Fibroblast of lung (primary cell): ENCODE results near the gene SH3TC2. TPM values are rescaled to one million over a fixed set of nuclear protein-coding genes. Genes with fewer than 3 reads are reported as not detected.

Experiments used
- DNase-seq, 2 donors: peaks; one replicate each; pipeline versions ENCODE4 v3.0.0 to v3.0.0-alpha.2; 2010; ENCODE audit warnings: low read depth in 2 of 2
- H2AFZ ChIP-seq: 2 replicates; pipeline ENCODE4 v1.5.1; 2012; ENCODE audit warnings: low read length, control low read depth, inconsistent platforms
- H3K27ac ChIP-seq: 2 replicates; pipeline ENCODE4 v1.5.1; 2011; ENCODE audit warnings: low read length, control low read depth; ENCODE audit not compliant: insufficient read depth
- H3K27me3 ChIP-seq: 2 replicates; pipeline ENCODE4 v1.5.1; 2011; ENCODE audit warnings: mild to moderate bottlenecking, low read length; ENCODE audit not compliant: control insufficient read depth, insufficient read depth
- H3K36me3 ChIP-seq: 2 replicates; pipeline ENCODE4 v1.5.1; 2011; ENCODE audit warnings: low read length; ENCODE audit not compliant: control insufficient read depth, insufficient read depth
- H3K4me1 ChIP-seq: 2 replicates; pipeline ENCODE4 v1.5.1; 2011; ENCODE audit warnings: low read length; ENCODE audit not compliant: control insufficient read depth, insufficient read depth; ENCODE audit errors: extremely low read depth
- H3K4me2 ChIP-seq: 2 replicates; pipeline ENCODE4 v1.5.1; 2011; ENCODE audit warnings: low read length, control low read depth; ENCODE audit not compliant: insufficient read depth; ENCODE audit errors: extremely low read depth
- H3K4me3 ChIP-seq, 4 experiments: fragments of 200-600 bp in 1 of 4; sonication (generic) in 1 of 4; replicated peaks in 1 of 4; 2 replicates each; pipeline ENCODE4 v1.5.1; 2011 to 2016; ENCODE audit warnings: low read length in 4 of 4, low read depth in 3 of 4, mild to moderate bottlenecking in 3 of 4, control low read depth in 2 of 4, inconsistent platforms in 1 of 4, mixed read lengths in 1 of 4; ENCODE audit not compliant: insufficient read depth in 1 of 4; ENCODE audit errors: control extremely low read depth in 1 of 4
- H3K79me2 ChIP-seq: 2 replicates; pipeline ENCODE4 v1.5.1; 2012; ENCODE audit warnings: mild to moderate bottlenecking, low read length, inconsistent platforms; ENCODE audit not compliant: control insufficient read depth, insufficient read depth
- H3K9ac ChIP-seq: 2 replicates; pipeline ENCODE4 v1.5.1; 2011; ENCODE audit warnings: mild to moderate bottlenecking, low read length, control low read depth; ENCODE audit not compliant: insufficient read depth
- H3K9me3 ChIP-seq: 2 replicates; pipeline ENCODE4 v1.5.1; 2012; ENCODE audit warnings: low read depth, low read length; ENCODE audit not compliant: control insufficient read depth, insufficient read depth
- H4K20me1 ChIP-seq: 2 replicates; pipeline ENCODE4 v1.5.1; 2011; ENCODE audit warnings: low read length; ENCODE audit not compliant: control insufficient read depth, insufficient read depth; ENCODE audit errors: extremely low read depth
- EZH2 ChIP-seq: IDR thresholded peaks from 2 replicates; pipeline ENCODE4 v1.5.1; 2012; ENCODE audit warnings: low read length, control low read depth, mild to moderate bottlenecking; ENCODE audit errors: missing control alignments
- polyA plus RNA-seq, 2 donors: library from polyadenylated mRNA; depleted of rRNA in 1 of 2; stranded (reverse) in 1 of 2; unstranded in 1 of 2; fragments of >200 nt; gene quantifications; 2 replicates each; pipeline ENCODE4 v1.2.1, GENCODE V29; 2011 to 2012; ENCODE audit warnings: missing spikeins in 1 of 2
- total RNA-seq: library from RNA; depleted of rRNA; stranded (reverse); fragments of >200 nt; gene quantifications from 2 replicates; pipeline ENCODE4 v1.2.1, GENCODE V29; 2014
- TF ChIP-seq, protein P1 (sequence below), 2 donors: IDR thresholded peaks in 1 of 2; conservative IDR thresholded peaks in 1 of 2; 1 replicate in 1 of 2; 2 replicates in 1 of 2; pipeline ENCODE4 v1.5.1; 2011 to 2012; ENCODE audit warnings: low read length in 2 of 2, control low read depth in 1 of 2, inconsistent platforms in 1 of 2, low read depth in 1 of 2, mild to moderate bottlenecking in 1 of 2

SH3TC2 gene
- total and polyA plus RNA-seq, 2 donors (not counting 1 experiment from before 2014, with no cell fraction given): 0.83 to 3.2 TPM

- no peaks in the 10 kb centered on the region for H3K4me1 ChIP-seq
- TF ChIP-seq, protein P1, sequence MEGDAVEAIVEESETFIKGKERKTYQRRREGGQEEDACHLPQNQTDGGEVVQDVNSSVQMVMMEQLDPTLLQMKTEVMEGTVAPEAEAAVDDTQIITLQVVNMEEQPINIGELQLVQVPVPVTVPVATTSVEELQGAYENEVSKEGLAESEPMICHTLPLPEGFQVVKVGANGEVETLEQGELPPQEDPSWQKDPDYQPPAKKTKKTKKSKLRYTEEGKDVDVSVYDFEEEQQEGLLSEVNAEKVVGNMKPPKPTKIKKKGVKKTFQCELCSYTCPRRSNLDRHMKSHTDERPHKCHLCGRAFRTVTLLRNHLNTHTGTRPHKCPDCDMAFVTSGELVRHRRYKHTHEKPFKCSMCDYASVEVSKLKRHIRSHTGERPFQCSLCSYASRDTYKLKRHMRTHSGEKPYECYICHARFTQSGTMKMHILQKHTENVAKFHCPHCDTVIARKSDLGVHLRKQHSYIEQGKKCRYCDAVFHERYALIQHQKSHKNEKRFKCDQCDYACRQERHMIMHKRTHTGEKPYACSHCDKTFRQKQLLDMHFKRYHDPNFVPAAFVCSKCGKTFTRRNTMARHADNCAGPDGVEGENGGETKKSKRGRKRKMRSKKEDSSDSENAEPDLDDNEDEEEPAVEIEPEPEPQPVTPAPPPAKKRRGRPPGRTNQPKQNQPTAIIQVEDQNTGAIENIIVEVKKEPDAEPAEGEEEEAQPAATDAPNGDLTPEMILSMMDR (conservative IDR thresholded peaks at IDR 0.05 in 1 of 2, IDR thresholded peaks at IDR 0.05 in 1 of 2; ENCODE audit: low read depth in 1 of 2, low read length in 2 of 2): no peak
- TF ChIP-seq EZH2: no peak
- no peaks in the 10 kb centered on the region for H3K9me3 ChIP-seq
- H3K79me2 ChIP-seq: no peaks in the 10 kb centered on the region
- no peak overlapping the region for H3K27ac ChIP-seq
- no peak overlapping the region for H3K4me3 ChIP-seq
- H3K36me3 ChIP-seq: no peaks in the 10 kb centered on the region
- DNase-seq: no peak
- no peak overlapping the region for H2AFZ ChIP-seq
- no peak overlapping the region for H3K9ac ChIP-seq
- H4K20me1 ChIP-seq: no peaks in the 10 kb centered on the region
- H3K27me3 ChIP-seq: peaks cover 3% of the 10 kb centered on the region
- H3K4me2 ChIP-seq: no peak overlapping the region
Observed at GRCh38 chr5:149083846-149084245, 21.0 kb upstream of the SH3TC2 start.

- Histone ChIP-seq H3K9ac (no peak overlapping the region), H3K36me3 (no peaks in the 10 kb centered on the region), H3K79me2 (no peaks in the 10 kb centered on the region), H4K20me1 (no peaks in the 10 kb centered on the region), H3K4me1 (no peaks in the 10 kb centered on the region), H3K4me3 (no peak overlapping the region), H3K27me3 (peaks cover 3% of the 10 kb centered on the region), H3K9me3 (no peaks in the 10 kb centered on the region), H3K4me2 (no peak overlapping the region), H2AFZ (no peak overlapping the region), H3K27ac (no peak overlapping the region)
- TF ChIP-seq, protein P1 (conservative IDR thresholded peaks at IDR 0.05 in 1 of 2, IDR thresholded peaks at IDR 0.05 in 1 of 2; ENCODE audit: low read depth in 1 of 2, low read length in 2 of 2): no peak
- TF ChIP-seq EZH2: no peak
- no peak for DNase-seq
Observed at GRCh38 chr5:149082271-149082670, 19.4 kb upstream of the SH3TC2 start.

- no peak overlapping the region for H3K4me3 ChIP-seq
- no peak for TF ChIP-seq EZH2
- TF ChIP-seq, protein P1 (conservative IDR thresholded peaks at IDR 0.05 in 1 of 2, IDR thresholded peaks at IDR 0.05 in 1 of 2; ENCODE audit: low read depth in 1 of 2, low read length in 2 of 2): no peak
- H3K9ac ChIP-seq: no peak overlapping the region
- DNase-seq: no peak
- H3K27me3 ChIP-seq: peaks cover 3% of the 10 kb centered on the region
- H2AFZ ChIP-seq: no peak overlapping the region
- H3K79me2 ChIP-seq: no peaks in the 10 kb centered on the region
- no peaks in the 10 kb centered on the region for H4K20me1 ChIP-seq
- H3K27ac ChIP-seq: no peak overlapping the region
- no peak overlapping the region for H3K4me2 ChIP-seq
- no peaks in the 10 kb centered on the region for H3K9me3 ChIP-seq
- H3K36me3 ChIP-seq: no peaks in the 10 kb centered on the region
- H3K4me1 ChIP-seq: no peaks in the 10 kb centered on the region
Observed at GRCh38 chr5:149080294-149080693, 17.4 kb upstream of the SH3TC2 start.
